Transverse colon (tissue), 4 donors: ENCODE measurements around the gene ARL6IP6.
"Not testable (repeated sequence)": the region's sequence is repeated elsewhere in the genome, so short reads cannot be mapped to it uniquely, and the experiment has no call there.

ENCODE experiments used
- CTCF ChIP-seq, 5 experiments: fragments of 200-600 bp in 3 of 5; fragments of 450-650 bp in 2 of 5; sonication (generic) in 3 of 5; IDR thresholded peaks; 1 replicate in 2 of 5; 2 replicates in 3 of 5; pipeline ENCODE4 v1.5.1; 2016 to 2017; ENCODE audit warnings: antibody characterized with exemption in 5 of 5, inconsistent platforms in 3 of 5, mild to moderate bottlenecking in 2 of 5, moderate library complexity in 1 of 5
- EP300 ChIP-seq: sonication (generic); formaldehyde crosslinking; IDR thresholded peaks from one replicate; pipeline ENCODE4 v1.6.1; 2017; ENCODE audit warnings: antibody characterized with exemption, low read depth
- POLR2A ChIP-seq: fragments of 450-650 bp; IDR thresholded peaks from one replicate; pipeline ENCODE4 v1.6.1; 2016; ENCODE audit warnings: antibody characterized with exemption, mild to moderate bottlenecking, moderate library complexity
- POLR2AphosphoS5 ChIP-seq, 3 donors: sonication (generic); formaldehyde crosslinking; IDR thresholded peaks; one replicate each; pipeline ENCODE4 v1.6.1; 2016; ENCODE audit warnings: antibody characterized with exemption in 3 of 3

GRCh38 chr2:152737509-152737908, 19.1 kb downstream of the ARL6IP6 start:
- TF ChIP-seq CTCF (IDR thresholded peaks at IDR 0.05); POLR2A; EP300; POLR2AphosphoS5 (IDR thresholded peaks at IDR 0.05): not testable (repeated sequence)
